Ascending aorta (tissue), 2 donors: ENCODE results near the gene METTL22. TPM values are rescaled to one million over a fixed set of nuclear protein-coding genes. Genes with fewer than 3 reads are reported as not detected.

Experiments used
- DNase-seq, 2 donors: peaks; one replicate each; pipeline ENCODE4 v3.0.0-alpha.2; 2019; ENCODE audit warnings: low spot score in 2 of 2
- H3K27ac ChIP-seq, 2 donors: fragments of 200-600 bp; sonication (generic); one replicate each; pipeline ENCODE4 v1.5.1; 2016 to 2017; ENCODE audit warnings: mild to moderate bottlenecking in 1 of 2
- H3K27me3 ChIP-seq: fragments of 200-600 bp; sonication (generic); one replicate; pipeline ENCODE4 v1.5.1; 2017
- H3K36me3 ChIP-seq, 2 donors: fragments of 200-600 bp; sonication (generic); one replicate each; pipeline ENCODE4 v1.5.1; 2016
- H3K4me1 ChIP-seq, 2 donors: fragments of 200-600 bp; sonication (generic); one replicate each; pipeline ENCODE4 v1.5.1; 2016 to 2017; ENCODE audit warnings: mild to moderate bottlenecking in 1 of 2
- H3K4me3 ChIP-seq, 2 donors: fragments of 200-600 bp; sonication (generic); one replicate each; pipeline ENCODE4 v1.5.1; 2016 to 2017; ENCODE audit warnings: mild to moderate bottlenecking in 1 of 2
- H3K9me3 ChIP-seq, 2 donors: fragments of 200-600 bp; sonication (generic); one replicate each; pipeline ENCODE4 v1.5.1; 2016
- intact Hi-C: fragments of 100-400 bp; cut with DNase I; formaldehyde crosslinking; loops from one replicate; pipeline ENCODE4 v1.15.1; 2023
- total RNA-seq: library from RNA; depleted of rRNA; stranded (reverse); fragments of >200 nt; gene quantifications from one replicate; pipeline ENCODE4 v1.1.0, GENCODE V29; 2016
- TF ChIP-seq, protein P1 (sequence below), 3 experiments: fragments of 200-600 bp in 2 of 3; fragments of 450-650 bp in 1 of 3; sonication (generic) in 2 of 3; IDR thresholded peaks; one replicate each; pipeline ENCODE4 v1.5.1; 2016 to 2019; ENCODE audit warnings: antibody characterized with exemption in 3 of 3, mild to moderate bottlenecking in 1 of 3, moderate library complexity in 1 of 3

The METTL22 gene
- total RNA-seq, 1 donor from 2014 or later: 31.7 TPM

DNA sequence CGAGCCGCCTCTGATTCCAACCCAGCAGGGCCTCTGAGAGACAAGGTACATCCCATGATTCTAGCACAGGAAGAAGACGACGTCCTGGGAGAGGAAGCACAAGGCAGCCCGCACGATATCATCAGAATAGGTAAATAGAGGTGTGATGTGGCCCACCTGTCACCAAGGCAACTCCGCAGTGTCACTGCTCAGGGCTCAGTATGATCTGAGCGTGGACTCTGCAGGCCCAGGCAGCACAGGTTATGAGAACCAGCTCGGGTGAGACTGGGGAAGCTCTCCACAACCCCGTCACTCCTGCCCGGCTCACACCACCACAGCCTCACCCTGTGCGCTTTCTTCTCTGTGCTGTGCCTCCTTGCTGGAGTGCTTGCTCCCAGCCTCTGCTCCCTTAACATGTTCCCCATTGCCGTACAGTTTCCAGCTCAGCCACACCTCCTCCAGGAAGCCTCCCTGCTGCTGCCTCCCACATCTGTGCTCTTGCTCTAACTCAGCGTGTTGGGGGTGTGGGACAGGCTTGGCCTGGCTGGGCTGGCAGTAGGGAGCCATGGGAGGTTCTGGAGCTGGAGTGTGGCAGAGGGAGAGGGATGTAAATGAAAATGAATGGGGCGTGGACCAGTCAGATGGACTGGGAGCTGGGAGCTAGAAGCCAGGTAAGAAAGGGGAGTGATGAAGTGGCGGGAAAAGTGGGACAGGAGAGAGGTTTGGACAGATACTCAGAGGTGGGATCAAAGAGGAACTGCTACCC is 7.7 kb downstream of the METTL22 start:
- no peak overlapping the region for H3K4me3 ChIP-seq
- intact Hi-C loops: no loop called here
- no peaks in the 10 kb centered on the region for H3K27me3 ChIP-seq
- H3K4me1 ChIP-seq: no peaks in the 10 kb centered on the region
- no peak overlapping the region for H3K27ac ChIP-seq
- no peaks in the 10 kb centered on the region for H3K9me3 ChIP-seq
- peaks cover 57 to 78% of the 10 kb centered on the region in 2 donors for H3K36me3 ChIP-seq
- TF ChIP-seq, protein P1, sequence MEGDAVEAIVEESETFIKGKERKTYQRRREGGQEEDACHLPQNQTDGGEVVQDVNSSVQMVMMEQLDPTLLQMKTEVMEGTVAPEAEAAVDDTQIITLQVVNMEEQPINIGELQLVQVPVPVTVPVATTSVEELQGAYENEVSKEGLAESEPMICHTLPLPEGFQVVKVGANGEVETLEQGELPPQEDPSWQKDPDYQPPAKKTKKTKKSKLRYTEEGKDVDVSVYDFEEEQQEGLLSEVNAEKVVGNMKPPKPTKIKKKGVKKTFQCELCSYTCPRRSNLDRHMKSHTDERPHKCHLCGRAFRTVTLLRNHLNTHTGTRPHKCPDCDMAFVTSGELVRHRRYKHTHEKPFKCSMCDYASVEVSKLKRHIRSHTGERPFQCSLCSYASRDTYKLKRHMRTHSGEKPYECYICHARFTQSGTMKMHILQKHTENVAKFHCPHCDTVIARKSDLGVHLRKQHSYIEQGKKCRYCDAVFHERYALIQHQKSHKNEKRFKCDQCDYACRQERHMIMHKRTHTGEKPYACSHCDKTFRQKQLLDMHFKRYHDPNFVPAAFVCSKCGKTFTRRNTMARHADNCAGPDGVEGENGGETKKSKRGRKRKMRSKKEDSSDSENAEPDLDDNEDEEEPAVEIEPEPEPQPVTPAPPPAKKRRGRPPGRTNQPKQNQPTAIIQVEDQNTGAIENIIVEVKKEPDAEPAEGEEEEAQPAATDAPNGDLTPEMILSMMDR (IDR thresholded peaks at IDR 0.05): no peak
- no peak for DNase-seq

DNA sequence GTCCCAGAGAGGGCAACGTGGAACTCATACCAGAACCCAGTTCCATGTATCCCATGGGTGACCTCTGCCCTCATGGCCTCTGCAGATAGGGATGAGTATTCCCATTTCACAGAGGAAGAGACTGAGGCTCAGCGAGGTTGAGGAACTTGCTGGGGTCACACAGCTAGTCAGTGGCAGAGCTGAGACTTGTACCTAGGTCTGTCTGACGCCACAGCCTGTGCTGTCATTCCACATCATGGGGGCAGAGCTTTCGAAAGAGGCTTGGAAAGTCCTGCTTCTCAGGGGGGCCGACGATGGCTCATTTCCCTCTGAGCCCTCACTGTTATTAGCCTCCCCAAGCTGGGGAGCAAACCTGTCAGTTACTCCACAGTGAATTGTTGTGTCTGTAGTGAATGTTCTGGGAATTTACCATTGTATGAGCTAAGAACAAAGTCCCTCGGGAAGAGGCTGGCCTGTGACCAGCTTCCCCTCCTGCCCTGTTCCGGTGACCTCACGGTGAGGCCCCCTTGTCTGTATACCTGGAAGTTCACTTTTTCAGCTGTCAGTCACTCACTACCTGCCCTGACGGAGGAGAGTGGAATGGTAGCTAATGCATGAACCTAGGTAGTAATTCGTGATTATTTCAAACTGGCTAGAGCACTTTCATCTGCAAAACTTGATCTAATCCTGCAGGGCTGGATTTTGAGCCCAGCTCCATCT is 8.9 kb downstream of the METTL22 start:
- DNase-seq: no peak
- Histone ChIP-seq H3K27ac (no peak overlapping the region), H3K36me3 (peaks cover 65 to 83% of the 10 kb centered on the region in 2 donors)

DNA sequence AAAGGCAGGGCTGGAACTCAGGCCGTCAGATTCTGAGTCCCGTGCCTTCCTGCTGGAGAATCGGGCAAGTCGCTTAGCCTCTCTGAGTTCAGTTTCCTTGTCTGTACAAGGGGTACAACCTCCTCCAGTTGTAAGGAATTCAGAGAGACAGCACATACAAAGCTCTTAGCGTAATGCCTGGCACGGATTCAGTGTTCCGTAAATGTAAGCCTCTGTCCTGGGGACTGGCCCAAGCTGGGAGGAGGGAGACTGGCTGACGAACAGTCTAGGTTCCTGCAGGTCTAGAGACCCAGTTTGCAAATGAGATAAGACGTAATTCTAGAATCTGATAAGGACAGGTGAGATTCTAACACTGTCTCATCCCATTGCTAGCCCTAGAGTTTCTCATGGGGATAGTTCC is 9.9 kb downstream of the METTL22 start:
- Histone ChIP-seq H3K4me3 (no peak overlapping the region), H3K9me3 (no peaks in the 10 kb centered on the region), H3K27me3 (no peaks in the 10 kb centered on the region), H3K4me1 (no peaks in the 10 kb centered on the region), H3K27ac (no peak overlapping the region), H3K36me3 (peaks cover 62 to 81% of the 10 kb centered on the region in 2 donors)
- DNase-seq: no peak
- intact Hi-C loops: no loop called here
- TF ChIP-seq, protein P1 (IDR thresholded peaks at IDR 0.05): no peak

More for the DNA sequence above, 8.9 kb downstream of the METTL22 start:
- H3K4me1 ChIP-seq: no peaks in the 10 kb centered on the region
- H3K9me3 ChIP-seq: no peaks in the 10 kb centered on the region
- intact Hi-C loops: no loop called here
- H3K4me3 ChIP-seq: no peak overlapping the region
- no peaks in the 10 kb centered on the region for H3K27me3 ChIP-seq
- TF ChIP-seq, protein P1 (IDR thresholded peaks at IDR 0.05): no peak

DNA sequence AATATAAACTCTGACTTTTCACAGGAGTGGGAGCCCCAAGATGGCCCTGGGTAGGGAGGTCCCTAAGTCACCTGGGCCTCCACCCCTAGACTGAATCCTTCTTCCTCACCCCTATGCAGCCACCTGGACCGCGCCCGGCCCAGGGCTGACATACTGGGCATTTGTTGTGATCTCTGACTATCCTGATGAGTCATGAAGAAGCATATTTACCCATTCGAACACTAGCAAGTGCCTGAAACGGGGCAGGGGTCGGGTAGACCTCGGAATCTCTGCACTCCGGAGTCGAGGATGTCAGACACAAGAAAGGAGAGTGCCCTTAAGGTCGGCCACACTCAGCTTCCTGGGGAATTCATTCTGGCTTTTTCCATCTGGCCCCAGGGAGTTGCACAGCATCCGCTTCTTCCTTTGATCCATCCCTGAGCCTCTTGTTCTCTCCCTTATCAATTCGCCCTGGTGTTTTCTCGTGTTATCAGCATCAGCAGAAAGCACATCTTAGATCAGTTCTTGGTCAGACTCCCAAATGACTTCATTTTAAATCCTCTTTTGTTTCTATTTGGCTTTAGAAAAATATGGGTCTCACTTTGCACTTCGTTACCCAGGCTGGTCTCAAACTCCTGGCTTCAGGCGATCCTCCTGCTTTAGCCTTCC is 10.4 kb downstream of the METTL22 start:
- no peak overlapping the region for H3K27ac ChIP-seq
- H3K4me1 ChIP-seq: no peaks in the 10 kb centered on the region
- peaks cover 57 to 81% of the 10 kb centered on the region in 2 donors for H3K36me3 ChIP-seq
- H3K9me3 ChIP-seq: no peaks in the 10 kb centered on the region
- TF ChIP-seq, protein P1 (IDR thresholded peaks at IDR 0.05): no peak
- H3K4me3 ChIP-seq: no peak overlapping the region
- DNase-seq: no peak
- H3K27me3 ChIP-seq: no peaks in the 10 kb centered on the region
- intact Hi-C loops: no loop called here

DNA sequence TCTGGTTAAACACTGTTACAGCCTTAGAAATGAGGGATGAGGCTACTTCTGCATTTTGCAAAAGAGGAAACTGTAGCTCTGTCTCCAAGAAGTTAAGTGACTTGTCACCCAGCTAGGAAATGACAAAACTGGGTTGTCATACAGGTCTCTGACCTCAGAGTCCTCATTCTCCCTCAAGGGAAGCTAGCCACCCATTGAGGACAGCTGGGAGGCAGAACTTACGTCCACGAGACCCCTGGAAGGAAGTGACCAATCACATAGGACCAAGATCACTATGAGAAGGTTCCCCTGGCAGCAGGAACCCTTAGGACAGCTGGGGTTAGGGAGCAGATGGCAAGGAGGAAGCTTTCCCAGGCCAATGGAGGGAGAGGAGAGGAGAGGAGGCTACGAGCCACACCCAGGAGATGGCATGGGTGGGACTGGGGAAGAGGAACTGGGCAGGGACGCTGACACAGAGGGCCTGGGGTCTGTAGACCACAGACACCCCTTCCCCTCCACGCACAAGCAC is 11.2 kb downstream of the METTL22 start:
- intact Hi-C loops: no loop called here
- peak overlapping the region in 1 of 2 donors; percentile 50 for H3K27ac ChIP-seq
- no peaks in the 10 kb centered on the region for H3K9me3 ChIP-seq
- DNase-seq: peak; percentile 38 to 70
- H3K4me3 ChIP-seq: no peak overlapping the region
- H3K36me3 ChIP-seq: peaks cover 49 to 81% of the 10 kb centered on the region in 2 donors
- H3K27me3 ChIP-seq: no peaks in the 10 kb centered on the region
- TF ChIP-seq, protein P1 (IDR thresholded peaks at IDR 0.05): no peak
- no peaks in the 10 kb centered on the region for H3K4me1 ChIP-seq
